KG1 (cell line): ENCODE data around the gene FAM43A.

Experiments used
- DNase-seq: peaks from one replicate; lab custom pipeline; 2025; lab: John Stamatoyannopoulos, UW

FAM43A gene

GRCh38 chr3:194675680-194676079 lies 10.0 kb upstream of the FAM43A start:
- DNase-seq = no peak

- DNase-seq = no peak
These were observed 9.2 kb upstream of the FAM43A start for GRCh38 chr3:194676471-194676870.

- no peak for DNase-seq
These were observed 4.6 kb upstream of the FAM43A start for GRCh38 chr3:194680888-194681615.

- no peak for DNase-seq
These were observed 3.4 kb upstream of the FAM43A start for GRCh38 chr3:194682189-194682693.

- DNase-seq = peak; percentile 42
These were observed 2.9 kb upstream of the FAM43A start for GRCh38 chr3:194682694-194683310.

- no peak for DNase-seq
These were observed 2.3 kb upstream of the FAM43A start for GRCh38 chr3:194683380-194683779.

- DNase-seq = no peak
These were observed 492 bp upstream of the FAM43A start for GRCh38 chr3:194685065-194685717.

GRCh38 chr3:194686414-194686815 lies 732 bp downstream of the FAM43A start:
- no peak for DNase-seq

GRCh38 chr3:194686816-194687637 lies 1.3 kb downstream of the FAM43A start:
- DNase-seq = no peak

GRCh38 chr3:194687638-194688199 lies 2.0 kb downstream of the FAM43A start:
- DNase-seq = peak; percentile 43

- DNase-seq = no peak
These were observed 2.6 kb downstream of the FAM43A start for GRCh38 chr3:194688200-194688740.

- DNase-seq = no peak
These were observed 3.3 kb downstream of the FAM43A start for GRCh38 chr3:194688946-194689345.

GRCh38 chr3:194689493-194689944 lies 3.8 kb downstream of the FAM43A start:
- DNase-seq = no peak

GRCh38 chr3:194690501-194691372 lies 5.1 kb downstream of the FAM43A start:
- DNase-seq = no peak

- DNase-seq = no peak
These were observed 6.0 kb downstream of the FAM43A start for GRCh38 chr3:194691481-194692283.

GRCh38 chr3:194696702-194697101 lies 11.0 kb downstream of the FAM43A start:
- no peak for DNase-seq

GRCh38 chr3:194702545-194702944 lies 16.9 kb downstream of the FAM43A start:
- DNase-seq = no peak

- no peak for DNase-seq
These were observed 19.5 kb downstream of the FAM43A start for GRCh38 chr3:194705227-194705626.

GRCh38 chr3:194705761-194706160 lies 20.1 kb downstream of the FAM43A start:
- DNase-seq = no peak

- no peak for DNase-seq
These were observed 21.5 kb downstream of the FAM43A start for GRCh38 chr3:194707147-194707540.
